Kidney (tissue), 14 donors: ENCODE measurements around the gene FRAT1. TPM values are rescaled to one million over a fixed set of nuclear protein-coding genes. Genes with fewer than 3 reads are reported as not detected.

Experiments
- DNase-seq, 5 donors: peaks; one replicate each; pipeline ENCODE4 v3.0.0-alpha.2; 2013 to 2020
- FAIRE-seq: peaks from 2 replicates; lab custom pipeline; 2012; peaks lifted over from hg19 to GRCh38; lab: Jason Lieb, UNC
- H3K27ac ChIP-seq, 2 donors: one replicate each; pipeline ENCODE4 v1.7.0; 2013; ENCODE audit warnings: low read depth in 2 of 2, low read length in 2 of 2, inconsistent platforms in 1 of 2
- H3K27me3 ChIP-seq: one replicate; pipeline ENCODE4 v1.7.1; 2013; ENCODE audit warnings: low read length, inconsistent platforms; ENCODE audit not compliant: control insufficient read depth, insufficient read depth
- H3K36me3 ChIP-seq, 3 donors: one replicate each; pipeline versions ENCODE4 v1.7.0 to v1.7.1; 2013; ENCODE audit warnings: low read length in 3 of 3, control low read depth in 1 of 3, inconsistent platforms in 1 of 3; ENCODE audit not compliant: insufficient read depth in 3 of 3, control insufficient read depth in 2 of 3
- H3K4me1 ChIP-seq, 3 donors: one replicate each; pipeline versions ENCODE4 v1.7.0 to v1.7.1; 2013; ENCODE audit warnings: low read length in 3 of 3, inconsistent platforms in 1 of 3, low read depth in 1 of 3; ENCODE audit not compliant: control insufficient read depth in 2 of 3, insufficient read depth in 2 of 3
- H3K4me3 ChIP-seq, 3 donors: one replicate each; pipeline versions ENCODE4 v1.7.0 to v1.8.1; 2013; ENCODE audit warnings: low read length in 3 of 3, control low read depth in 1 of 3, inconsistent platforms in 1 of 3
- H3K9ac ChIP-seq, 3 donors: one replicate each; pipeline versions ENCODE4 v1.7.0 to v1.7.1; 2013; ENCODE audit warnings: low read length in 3 of 3, control low read depth in 1 of 3, inconsistent platforms in 1 of 3
- H3K9me3 ChIP-seq, 3 donors: one replicate each; pipeline versions ENCODE4 v1.7.0 to v1.7.1; 2013; ENCODE audit warnings: low read length in 3 of 3, control low read depth in 1 of 3, inconsistent platforms in 1 of 3; ENCODE audit not compliant: control insufficient read depth in 2 of 3, insufficient read depth in 1 of 3
- CTCF ChIP-seq: IDR thresholded peaks from 3 replicates; pipeline ENCODE4 v1.5.1; 2012; ENCODE audit warnings: mild to moderate bottlenecking, moderate library complexity, borderline replicate concordance; ENCODE audit not compliant: insufficient read depth; ENCODE audit errors: extremely low read depth
- intact Hi-C: fragments of 100-400 bp; cut with DNase I; formaldehyde crosslinking; loops from one replicate; pipeline ENCODE4 v1.11.1; 2022
- polyA plus RNA-seq: library from polyadenylated mRNA; stranded (reverse); fragments of 350-450 nt; fragmentation: Illumina TruSeq; extraction: RNeasy Lipid Tissue Mini Kit (QIAGEN cat#74804); gene quantifications from one replicate; pipeline ENCODE4 v1.2.3, GENCODE V29; 2014; ENCODE audit warnings: low read depth, low replicate concordance; ENCODE audit not compliant: insufficient read depth
- total RNA-seq: library from RNA; stranded (reverse); fragmentation: NEBNext Ultra II Directional; extraction: Animal tissue kit (Norgen Biotek cat#: 25700); gene quantifications from one replicate; pipeline ENCODE4 v1.2.1, GENCODE V29; 2021
- donor health status: control.
- donor health status: control.
- donor health status: control.
- donor health status: control.
- donor health status: control.
- donor health status: DM: yes; HTN: yes; CAD: no.
- donor health status: Normal renal cell carcinoma (clear cell type).

FRAT1 gene
- total and polyA plus RNA-seq, 2 donors from 2014 or later = 2.1 to 7.0 TPM

- Histone ChIP-seq H3K9me3 (no peaks in the 10 kb centered on the region), H3K9ac (no peak overlapping the region), H3K36me3 (no peaks in the 10 kb centered on the region), H3K4me3 (no peak overlapping the region), H3K27me3 (no peaks in the 10 kb centered on the region), H3K4me1 (no peaks in the 10 kb centered on the region), H3K27ac (no peak overlapping the region)
- intact Hi-C loops = no loop called here
- DNase-seq (peak in 3 of 5 donors; percentile 23 to 38 (median 37)), FAIRE-seq (no peak)
- TF ChIP-seq CTCF = no peak
Observed at GRCh38 chr10:97297556-97298222, 21.4 kb upstream of the FRAT1 start.

- no peak for FAIRE-seq
- TF ChIP-seq CTCF = no peak
- Histone ChIP-seq H3K4me3 (no peak overlapping the region), H3K36me3 (no peaks in the 10 kb centered on the region), H3K9me3 (no peaks in the 10 kb centered on the region), H3K27me3 (no peaks in the 10 kb centered on the region), H3K9ac (no peak overlapping the region), H3K27ac (no peak overlapping the region), H3K4me1 (no peaks in the 10 kb centered on the region)
- intact Hi-C loops = no loop called here
- DNase-seq = no peak
Observed at GRCh38 chr10:97298223-97298571, 20.9 kb upstream of the FRAT1 start.

GRCh38 chr10:97300980-97301379 is 18.1 kb upstream of the FRAT1 start:
- no peaks in the 10 kb centered on the region for H3K36me3 ChIP-seq
- intact Hi-C loops = no loop called here
- no peaks in the 10 kb centered on the region for H3K4me1 ChIP-seq
- no peak for TF ChIP-seq CTCF
- FAIRE-seq = no peak
- H3K9ac ChIP-seq = no peak overlapping the region
- H3K4me3 ChIP-seq = no peak overlapping the region
- H3K9me3 ChIP-seq = no peaks in the 10 kb centered on the region
- H3K27ac ChIP-seq = no peak overlapping the region
- no peak for DNase-seq
- H3K27me3 ChIP-seq = no peaks in the 10 kb centered on the region
